GM13976 (cell line): ENCODE measurements around the gene JSRP1.

Experiments
- DNase-seq: peaks from one replicate; pipeline ENCODE4 v3.0.0; 2012; ENCODE audit warnings: low spot score
- CTCF ChIP-seq: IDR thresholded peaks from 2 replicates; pipeline ENCODE4 v1.5.1; 2012; ENCODE audit warnings: borderline replicate concordance, mild to moderate bottlenecking; ENCODE audit not compliant: insufficient read depth; ENCODE audit errors: extremely low read depth, missing control alignments, control extremely low read depth
- in situ Hi-C: fragments of 300-500 bp; cut with MboI; formaldehyde crosslinking; loops from one replicate; pipeline ENCODE4 v1.12.0; 2022; ENCODE audit warnings: low sequenced_read_pairs, mixed read lengths, inconsistent platforms; ENCODE audit not compliant: unreplicated experiment

JSRP1 gene

GRCh38 chr19:2239173-2239572 lies 17.0 kb downstream of the JSRP1 start:
- no peak for TF ChIP-seq CTCF
- in situ Hi-C loops: no loop called here
- no peak for DNase-seq

GRCh38 chr19:2237869-2238153 lies 18.4 kb downstream of the JSRP1 start:
- DNase-seq: no peak
- in situ Hi-C loops: no loop called here
- no peak for TF ChIP-seq CTCF

- TF ChIP-seq CTCF: no peak
- no peak for DNase-seq
- in situ Hi-C loops: no loop called here
Measured at GRCh38 chr19:2237051-2237868, 19.0 kb downstream of the JSRP1 start.

GRCh38 chr19:2236314-2237050 lies 19.7 kb downstream of the JSRP1 start, which contains the start of the genes PLEKHJ1 and SF3A2:
PLEKHJ1 (minus strand) TSS chr19:2236329; CDS start chr19:2236248, 81 bp downstream.
SF3A2 (plus strand) TSS chr19:2236824; CDS start chr19:2243419, 6,595 bp downstream.
- in situ Hi-C loops: no loop called here
- DNase-seq: peak; percentile 99
- peak; percentile 99 for TF ChIP-seq CTCF

- in situ Hi-C loops: no loop called here
- TF ChIP-seq CTCF: no peak
- no peak for DNase-seq
Measured at GRCh38 chr19:2236064-2236313, 20.2 kb downstream of the JSRP1 start.

- no peak for DNase-seq
- in situ Hi-C loops: no loop called here
- no peak for TF ChIP-seq CTCF
Measured at GRCh38 chr19:2235381-2236063, 20.7 kb downstream of the JSRP1 start.
